ENCODE measurements around the gene PIK3R5.
A peak's percentile ranks its signal among the peaks of the same experiment; 100 is the strongest.

Gene PIK3R5

GRCh38 chr17:8877984-8878383 is 87.5 kb downstream of the PIK3R5 start:
- H3K4me1 ChIP-seq (ENCODE audit: insufficient read depth, low read length): 0 out of 2 replicates have a peak, but pooled peaks cover 2% of the 10 kb centered on the region
- no peak overlapping the region for H2AFZ ChIP-seq (ENCODE audit: low read depth, low read length)
- H3K9me3 ChIP-seq (ENCODE audit: insufficient read depth, low read length, severe bottlenecking): no peaks in the 10 kb centered on the region
- TF ChIP-seq EZH2 (IDR thresholded peaks at IDR 0.05; ENCODE audit: borderline replicate concordance, low read depth, low read length, severe bottlenecking): no peak
- TF ChIP-seq, protein P1, sequence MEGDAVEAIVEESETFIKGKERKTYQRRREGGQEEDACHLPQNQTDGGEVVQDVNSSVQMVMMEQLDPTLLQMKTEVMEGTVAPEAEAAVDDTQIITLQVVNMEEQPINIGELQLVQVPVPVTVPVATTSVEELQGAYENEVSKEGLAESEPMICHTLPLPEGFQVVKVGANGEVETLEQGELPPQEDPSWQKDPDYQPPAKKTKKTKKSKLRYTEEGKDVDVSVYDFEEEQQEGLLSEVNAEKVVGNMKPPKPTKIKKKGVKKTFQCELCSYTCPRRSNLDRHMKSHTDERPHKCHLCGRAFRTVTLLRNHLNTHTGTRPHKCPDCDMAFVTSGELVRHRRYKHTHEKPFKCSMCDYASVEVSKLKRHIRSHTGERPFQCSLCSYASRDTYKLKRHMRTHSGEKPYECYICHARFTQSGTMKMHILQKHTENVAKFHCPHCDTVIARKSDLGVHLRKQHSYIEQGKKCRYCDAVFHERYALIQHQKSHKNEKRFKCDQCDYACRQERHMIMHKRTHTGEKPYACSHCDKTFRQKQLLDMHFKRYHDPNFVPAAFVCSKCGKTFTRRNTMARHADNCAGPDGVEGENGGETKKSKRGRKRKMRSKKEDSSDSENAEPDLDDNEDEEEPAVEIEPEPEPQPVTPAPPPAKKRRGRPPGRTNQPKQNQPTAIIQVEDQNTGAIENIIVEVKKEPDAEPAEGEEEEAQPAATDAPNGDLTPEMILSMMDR (IDR thresholded peaks at IDR 0.05; ENCODE audit: borderline replicate concordance, extremely low read depth, low read length, poor library complexity, severe bottlenecking): no peak
- no peak for DNase-seq
- H3K36me3 ChIP-seq (ENCODE audit: insufficient read depth, low read length): peaks cover 43% of the 10 kb centered on the region
- H3K27ac ChIP-seq (ENCODE audit: low read length): no peak overlapping the region
- H4K20me1 ChIP-seq (ENCODE audit: insufficient read depth, low read length): no peaks in the 10 kb centered on the region
- no peak overlapping the region for H3K9ac ChIP-seq (ENCODE audit: low read depth, low read length)
- no peak for ATAC-seq (ENCODE audit: insufficient read depth, low read depth)
- H3K27me3 ChIP-seq (ENCODE audit: insufficient read depth, low read length, poor library complexity): no peaks in the 10 kb centered on the region
- no peak overlapping the region for H3K4me2 ChIP-seq (ENCODE audit: insufficient read depth, low read length)
- no peak overlapping the region for H3K4me3 ChIP-seq (ENCODE audit: low read depth in 1 of 2, low read length in 2 of 2)
- no peaks in the 10 kb centered on the region for H3K79me2 ChIP-seq (ENCODE audit: insufficient read depth, low read length)

DNA sequence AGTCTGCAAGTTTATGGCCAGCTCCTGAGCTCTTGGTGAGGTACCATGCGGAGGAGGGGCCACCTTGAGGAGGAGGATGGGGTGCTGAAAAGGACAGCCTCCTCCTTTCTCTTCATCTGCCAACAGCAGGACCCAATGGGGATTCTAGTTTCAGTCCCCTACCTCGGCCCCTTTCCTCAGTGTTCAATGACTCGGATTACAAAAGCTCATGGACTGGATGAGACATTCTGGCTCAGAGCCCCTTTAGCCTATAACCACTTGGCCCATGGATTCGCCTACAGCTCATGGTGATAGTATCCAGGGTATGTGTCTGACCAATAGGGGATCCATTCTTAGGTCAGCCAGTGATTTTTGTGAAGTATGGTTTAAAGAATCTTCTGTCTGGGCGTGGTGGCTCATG is 89.5 kb downstream of the PIK3R5 start:
- Histone ChIP-seq H3K4me2 (ENCODE audit: insufficient read depth, low read length) (no peak overlapping the region), H3K9me3 (ENCODE audit: insufficient read depth, low read length, severe bottlenecking) (no peaks in the 10 kb centered on the region), H3K4me3 (ENCODE audit: low read depth in 1 of 2, low read length in 2 of 2) (no peak overlapping the region), H3K9ac (ENCODE audit: low read depth, low read length) (no peak overlapping the region), H3K4me1 (ENCODE audit: insufficient read depth, low read length) (peaks cover 7% of the 10 kb centered on the region), H3K27ac (ENCODE audit: low read length) (no peak overlapping the region), H4K20me1 (ENCODE audit: insufficient read depth, low read length) (no peaks in the 10 kb centered on the region), H3K79me2 (ENCODE audit: insufficient read depth, low read length) (no peaks in the 10 kb centered on the region), H2AFZ (ENCODE audit: low read depth, low read length) (no peak overlapping the region), H3K36me3 (ENCODE audit: insufficient read depth, low read length) (peaks cover 29% of the 10 kb centered on the region), H3K27me3 (ENCODE audit: insufficient read depth, low read length, poor library complexity) (no peaks in the 10 kb centered on the region)
- no peak for DNase-seq
- TF ChIP-seq EZH2 (IDR thresholded peaks at IDR 0.05; ENCODE audit: borderline replicate concordance, low read depth, low read length, severe bottlenecking): no peak
- TF ChIP-seq, protein P1 (IDR thresholded peaks at IDR 0.05; ENCODE audit: borderline replicate concordance, extremely low read depth, low read length, poor library complexity, severe bottlenecking): no peak
- ATAC-seq (ENCODE audit: insufficient read depth, low read depth): peak; percentile 39; the same call in 1 of the 3 replicates

- ATAC-seq (ENCODE audit: insufficient read depth, low read depth) (no peak), DNase-seq (no peak)
- Histone ChIP-seq H3K27me3 (ENCODE audit: insufficient read depth, low read length, poor library complexity) (no peaks in the 10 kb centered on the region), H3K9ac (ENCODE audit: low read depth, low read length) (no peak overlapping the region), H2AFZ (ENCODE audit: low read depth, low read length) (no peak overlapping the region), H3K4me3 (ENCODE audit: low read depth in 1 of 2, low read length in 2 of 2) (no peak overlapping the region), H3K36me3 (ENCODE audit: insufficient read depth, low read length) (peaks cover 23% of the 10 kb centered on the region), H3K27ac (ENCODE audit: low read length) (no peak overlapping the region), H3K4me2 (ENCODE audit: insufficient read depth, low read length) (no peak overlapping the region), H3K79me2 (ENCODE audit: insufficient read depth, low read length) (no peaks in the 10 kb centered on the region), H3K4me1 (ENCODE audit: insufficient read depth, low read length) (peaks cover 7% of the 10 kb centered on the region), H3K9me3 (ENCODE audit: insufficient read depth, low read length, severe bottlenecking) (no peaks in the 10 kb centered on the region), H4K20me1 (ENCODE audit: insufficient read depth, low read length) (no peaks in the 10 kb centered on the region)
- no peak for TF ChIP-seq EZH2 (IDR thresholded peaks at IDR 0.05; ENCODE audit: borderline replicate concordance, low read depth, low read length, severe bottlenecking)
- TF ChIP-seq, protein P1 (IDR thresholded peaks at IDR 0.05; ENCODE audit: borderline replicate concordance, extremely low read depth, low read length, poor library complexity, severe bottlenecking): no peak
Observed at GRCh38 chr17:8875436-8875835, 90.1 kb downstream of the PIK3R5 start.

Data from DND-41 (cell line).